GM12892 (cell line): ENCODE results near the gene SSH2.

ENCODE experiments used
- DNase-seq: peaks from one replicate; pipeline ENCODE4 v3.0.0; 2011; ENCODE audit not compliant: insufficient read length
- FAIRE-seq: peaks from 2 replicates; lab custom pipeline; 2011; peaks lifted over from hg19 to GRCh38; lab: Jason Lieb, UNC
- POLR2A ChIP-seq: IDR thresholded peaks from 2 replicates; pipeline ENCODE4 v1.6.1; 2011; ENCODE audit warnings: low read depth, low read length, control low read depth
- POLR2AphosphoS5 ChIP-seq: IDR thresholded peaks from 2 replicates; pipeline ENCODE4 v1.6.1; 2011; ENCODE audit warnings: low read depth, low read length, control low read depth
- TAF1 ChIP-seq: IDR thresholded peaks from 2 replicates; pipeline ENCODE4 v1.6.1; 2011; ENCODE audit warnings: low read depth, mild to moderate bottlenecking, control low read depth, low read length, borderline replicate concordance

Gene SSH2

DNA sequence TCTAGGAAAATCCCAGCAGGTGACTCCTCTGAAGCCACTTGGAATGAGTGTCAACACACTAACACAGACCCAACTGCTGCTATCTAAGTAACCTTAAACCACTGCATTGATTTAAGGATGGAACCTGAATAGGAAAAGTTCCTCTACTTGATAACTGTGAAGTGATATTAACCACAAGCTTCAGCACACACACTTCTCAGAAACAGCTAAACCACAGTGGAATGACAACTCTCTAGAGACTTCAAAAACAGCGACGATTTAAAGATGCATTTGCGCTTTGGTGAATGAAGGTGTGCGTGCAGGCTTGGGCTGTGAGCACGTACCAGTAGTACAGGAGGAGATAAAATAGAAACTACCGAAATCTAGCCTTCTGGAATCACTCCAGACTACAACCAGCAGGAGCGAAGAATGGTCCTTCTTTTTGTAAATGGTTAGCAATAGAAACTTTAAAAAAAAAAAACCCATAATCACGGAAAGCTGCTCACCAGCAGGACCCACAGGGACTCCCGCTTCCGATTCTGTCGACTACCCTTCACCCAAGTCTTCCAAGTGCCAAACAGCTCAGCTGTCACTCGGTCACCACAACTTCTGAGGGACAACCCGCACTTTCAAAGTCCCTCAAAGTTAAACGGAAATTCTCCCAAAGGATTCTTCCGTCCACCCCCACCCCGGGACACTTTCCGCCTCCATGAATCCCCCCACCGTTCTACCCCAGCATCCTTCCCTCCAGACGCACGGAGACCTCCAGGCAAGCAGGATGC, 169.6 kb downstream of the SSH2 start:
- FAIRE-seq (peak; percentile 97), DNase-seq (peak; percentile 19)
- no peak for TF ChIP-seq POLR2A
- 0 out of 2 replicates have a peak, but pooled peaks have one; percentile 28 for TF ChIP-seq POLR2AphosphoS5

DNA sequence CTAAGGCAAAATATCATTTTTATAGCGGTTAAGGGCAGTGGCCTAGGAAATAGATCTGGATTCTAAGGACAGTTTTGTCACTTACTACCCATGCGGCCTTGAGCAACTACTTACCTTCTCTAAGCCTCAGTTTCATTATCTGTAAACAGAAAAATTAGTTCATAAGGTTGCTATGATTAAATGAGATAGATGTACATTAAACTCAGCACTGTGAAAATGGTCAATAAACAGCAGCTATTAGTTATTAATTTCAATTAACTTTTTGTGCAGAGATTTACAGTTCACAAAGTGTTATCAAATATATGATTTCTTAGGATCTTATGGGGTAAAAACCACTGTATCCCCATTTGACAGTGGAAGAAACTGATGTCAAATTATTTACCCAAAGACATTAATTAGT, 171.8 kb downstream of the SSH2 start:
- DNase-seq = no peak
- FAIRE-seq = no peak
- no peak for TF ChIP-seq POLR2AphosphoS5
- TF ChIP-seq POLR2A = no peak
- TF ChIP-seq TAF1 = no peak

DNA sequence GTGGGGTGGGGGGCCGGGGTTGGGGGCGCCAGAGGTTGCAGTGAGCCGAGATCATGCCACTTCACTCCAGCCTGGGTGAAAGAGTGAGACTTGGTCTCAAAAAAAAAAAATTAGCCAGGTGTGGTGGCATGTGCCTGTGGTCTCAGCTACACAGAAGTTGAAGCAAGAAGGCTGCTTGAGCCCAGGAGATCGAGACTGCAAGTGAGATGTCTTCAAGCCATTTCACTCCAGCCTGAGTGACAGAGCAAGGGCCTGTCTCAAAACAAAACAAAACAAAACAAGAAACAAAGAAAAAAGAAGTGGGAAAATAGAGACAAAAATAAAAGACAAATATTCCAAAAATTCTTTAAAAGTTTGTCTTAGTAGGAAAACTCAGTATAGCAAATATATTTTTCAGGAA, 172.2 kb downstream of the SSH2 start:
- TF ChIP-seq TAF1 (no peak), POLR2AphosphoS5 (no peak), POLR2A (no peak)
- FAIRE-seq (peak; percentile 17), DNase-seq (no peak)

DNA sequence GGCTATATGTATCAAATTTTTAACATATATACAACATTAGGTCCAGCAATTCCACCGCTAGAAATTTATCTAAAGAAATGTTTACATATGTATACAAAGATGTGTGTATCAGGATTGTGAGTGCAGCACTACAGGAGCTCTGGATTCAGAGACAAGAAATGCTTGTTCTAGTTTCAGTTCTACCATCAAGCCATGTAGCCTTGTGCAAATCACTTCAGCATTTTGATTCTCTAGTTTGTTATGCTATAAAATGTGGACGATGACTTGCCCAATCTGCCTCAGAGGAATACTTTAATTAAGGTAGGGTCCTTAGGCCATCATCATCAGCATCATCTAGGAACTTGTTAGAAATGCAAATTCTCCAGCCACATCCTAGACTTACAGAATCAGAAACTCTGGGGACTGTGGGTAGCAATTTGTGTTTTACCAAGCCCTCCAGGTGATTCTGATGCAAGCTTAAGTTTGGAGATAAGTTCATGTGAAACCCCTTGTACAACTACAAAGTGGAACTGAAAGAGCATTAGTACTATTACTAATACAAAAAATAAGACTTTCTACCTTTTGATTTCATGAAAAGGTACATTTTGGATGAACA, 176.1 kb downstream of the SSH2 start:
- DNase-seq (no peak), FAIRE-seq (peak; percentile 94)
- TF ChIP-seq TAF1 = no peak
- TF ChIP-seq POLR2AphosphoS5 = no peak
- TF ChIP-seq POLR2A = no peak

DNA sequence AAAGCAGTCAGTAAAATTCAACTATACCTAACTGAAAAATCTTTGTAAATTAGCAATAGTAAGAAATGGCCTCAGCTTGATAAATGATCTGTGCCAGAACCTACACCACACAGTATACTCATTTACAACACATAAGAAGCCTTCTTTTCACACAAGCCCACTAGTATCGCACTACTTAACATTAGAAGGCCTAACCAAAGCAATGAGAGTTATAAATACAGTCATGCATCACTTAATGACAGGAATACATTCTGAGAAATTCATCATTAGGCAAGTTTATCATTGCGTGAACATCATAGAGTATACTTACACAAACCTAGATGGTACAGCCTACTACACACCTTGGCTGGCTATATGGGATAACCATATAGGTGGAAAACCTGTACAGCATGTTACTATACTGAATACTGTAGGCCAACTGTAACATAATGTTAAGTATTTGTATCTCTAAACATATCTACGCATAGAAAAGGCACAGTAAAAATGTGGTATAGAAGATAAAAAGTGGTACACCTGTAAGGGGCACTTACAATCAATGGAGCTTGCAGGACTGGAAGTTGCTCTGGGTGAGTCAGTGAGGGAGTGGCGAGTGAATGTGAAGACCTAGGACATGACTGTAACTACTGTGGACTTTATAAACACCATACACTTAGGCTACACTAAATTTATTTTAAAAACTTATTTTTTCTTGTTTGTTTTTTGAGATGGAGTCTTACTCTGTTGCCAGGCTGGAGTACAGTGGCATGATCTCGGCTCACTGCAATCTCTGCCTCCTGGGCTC, 180.8 kb downstream of the SSH2 start:
- no peak for TF ChIP-seq POLR2A
- TF ChIP-seq TAF1 = no peak
- TF ChIP-seq POLR2AphosphoS5 = no peak
- DNase-seq = no peak
- FAIRE-seq = no peak

DNA sequence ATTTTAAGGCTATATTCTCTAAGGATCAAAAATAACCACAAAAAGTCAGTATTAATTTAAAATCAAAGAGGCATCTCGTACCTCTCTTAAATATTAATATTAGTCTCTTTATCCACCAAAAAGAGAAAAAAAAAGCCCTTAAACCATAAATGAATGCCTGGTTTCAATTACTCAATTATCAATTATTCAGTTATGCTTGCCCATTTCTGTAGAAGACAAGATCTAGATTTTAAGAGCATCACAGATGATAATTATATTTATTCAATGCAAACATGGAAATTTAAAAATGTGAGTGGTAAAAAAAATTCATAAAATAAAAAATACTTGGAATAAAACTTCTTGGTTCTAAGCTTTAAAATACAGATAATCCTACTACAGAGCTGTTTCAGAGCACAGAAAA, 181.6 kb downstream of the SSH2 start:
- DNase-seq (no peak), FAIRE-seq (no peak)
- TF ChIP-seq TAF1 (no peak), POLR2A (no peak), POLR2AphosphoS5 (no peak)

DNA sequence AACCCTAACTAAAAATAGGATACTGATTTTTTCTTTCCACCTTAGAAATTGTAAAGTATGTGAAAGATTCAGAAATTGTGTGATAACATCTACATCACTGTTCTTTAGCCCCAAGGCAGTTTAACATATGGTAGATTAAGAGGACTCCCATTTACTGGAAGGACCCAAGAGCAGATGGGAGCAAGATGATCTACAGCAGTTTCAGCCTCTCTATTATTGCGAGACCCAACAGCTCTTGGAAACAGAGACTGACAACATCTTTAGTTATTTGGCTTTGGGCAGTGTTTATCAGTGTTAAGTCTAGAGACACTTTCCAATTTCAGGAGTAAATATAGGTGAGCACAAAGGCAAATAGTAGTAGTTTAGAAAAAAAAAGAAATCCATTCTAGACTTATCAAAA, 182.4 kb downstream of the SSH2 start:
- TF ChIP-seq POLR2A (no peak), POLR2AphosphoS5 (no peak), TAF1 (no peak)
- no peak for DNase-seq
- FAIRE-seq = no peak

DNA sequence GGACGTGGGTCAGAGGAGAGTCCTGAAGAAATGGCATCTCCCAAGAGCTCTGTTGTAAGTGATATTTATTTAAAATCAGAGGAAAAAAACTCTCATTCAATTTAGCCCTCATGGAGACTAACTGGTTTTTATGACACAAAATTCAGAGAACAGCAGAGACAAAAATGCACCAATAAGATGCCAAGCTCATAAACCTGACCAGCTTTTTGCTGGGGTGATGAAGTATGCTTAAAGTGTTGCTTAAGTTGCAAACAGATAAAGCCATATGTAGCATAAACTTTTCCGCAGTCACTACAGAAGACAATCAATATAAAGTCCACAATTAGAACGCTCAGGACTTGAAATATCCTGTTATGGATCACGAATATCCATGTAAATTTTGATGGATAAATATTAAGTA, 183.4 kb downstream of the SSH2 start:
- FAIRE-seq = no peak
- no peak for DNase-seq
- TF ChIP-seq POLR2AphosphoS5 = no peak
- no peak for TF ChIP-seq POLR2A

DNA sequence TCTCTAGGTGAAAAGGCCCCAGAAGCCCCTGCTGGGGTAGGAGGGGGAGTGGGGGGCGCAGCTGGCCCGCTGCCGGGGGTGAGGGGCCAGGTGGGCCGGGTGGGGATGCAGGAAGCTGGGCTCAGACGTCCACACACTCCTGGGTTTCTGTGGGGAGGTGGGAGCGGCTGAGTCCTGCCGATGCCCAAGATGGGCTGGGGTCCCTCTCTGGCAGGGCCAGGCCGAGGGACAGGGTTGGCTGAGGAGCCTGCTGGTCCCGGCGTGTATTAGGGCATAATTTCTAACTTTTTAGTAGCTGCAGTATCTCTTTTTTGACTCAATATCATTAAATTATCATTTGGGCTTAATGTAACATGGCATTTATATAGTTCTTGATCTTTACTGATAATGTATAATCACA, 185.9 kb downstream of the SSH2 start:
- TF ChIP-seq POLR2A = no peak
- no peak for FAIRE-seq
- DNase-seq = no peak

DNA sequence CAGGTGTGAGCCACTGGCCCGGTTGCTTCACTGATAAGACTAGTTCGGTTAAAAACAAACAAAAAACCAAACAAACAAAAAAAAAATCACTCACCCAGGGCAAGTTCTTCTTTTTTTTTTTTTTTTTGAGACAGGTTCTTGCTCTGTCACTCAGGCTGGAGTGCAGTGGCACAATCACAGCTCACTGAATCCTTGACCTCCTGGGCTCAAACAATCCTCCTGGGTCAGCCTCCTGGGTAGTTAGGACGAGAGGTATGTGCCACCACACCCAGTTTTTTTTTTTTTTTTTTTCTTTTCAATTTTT, 187.9 kb downstream of the SSH2 start:
- DNase-seq (no peak), FAIRE-seq (no peak)
- no peak for TF ChIP-seq POLR2AphosphoS5
- no peak for TF ChIP-seq TAF1
- TF ChIP-seq POLR2A = no peak

DNA sequence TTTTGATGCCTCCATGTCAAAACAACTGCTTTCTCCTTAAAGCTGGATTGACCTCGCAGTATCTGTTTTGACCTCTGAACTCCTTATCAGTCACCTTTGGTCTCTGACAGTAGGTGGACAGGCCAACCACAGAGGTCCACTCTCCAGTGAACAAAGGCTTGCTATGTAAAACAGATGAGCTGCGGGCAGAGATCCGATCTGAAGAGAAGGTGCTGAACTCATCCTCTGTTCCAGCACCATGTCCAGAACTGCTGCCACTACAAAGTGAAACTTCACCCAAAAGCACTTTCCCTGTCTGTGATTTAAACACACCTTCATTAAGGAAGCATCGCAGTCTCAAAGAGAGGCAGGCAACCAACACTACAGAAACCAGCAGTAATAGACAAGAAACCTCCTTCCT, 190.0 kb downstream of the SSH2 start:
- TF ChIP-seq TAF1 = no peak
- no peak for TF ChIP-seq POLR2AphosphoS5
- no peak for TF ChIP-seq POLR2A
- FAIRE-seq (no peak), DNase-seq (no peak)

DNA sequence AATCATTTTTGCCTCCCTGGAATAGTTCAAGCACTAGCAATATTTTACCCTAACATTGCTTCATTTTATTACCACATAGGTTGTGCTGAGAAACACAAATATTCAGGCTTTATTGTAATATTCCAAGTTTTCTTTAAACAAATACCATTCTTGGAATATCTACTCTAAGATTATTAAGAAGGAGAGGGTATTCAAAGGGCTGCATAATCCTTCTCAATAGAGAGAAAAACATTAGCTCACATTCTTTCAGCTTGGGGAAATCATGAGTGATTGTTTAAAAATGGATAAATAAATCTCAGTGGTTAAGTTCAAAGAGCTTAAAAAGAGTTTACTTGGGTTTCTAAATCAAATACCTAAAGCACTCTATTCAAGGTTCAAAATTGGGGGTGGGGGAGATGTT, 195.4 kb downstream of the SSH2 start:
- TF ChIP-seq TAF1 (no peak), POLR2AphosphoS5 (no peak), POLR2A (no peak)
- no peak for DNase-seq
- no peak for FAIRE-seq
